GM12878 (cell line): Measurements from ENCODE around the gene TMBIM6. TPM values are rescaled to one million over a fixed set of nuclear protein-coding genes. Genes with fewer than 3 reads are reported as not detected.

Experiments used
- ATF2 ChIP-seq: IDR thresholded peaks from 2 replicates; pipeline ENCODE4 v1.6.1; 2012; ENCODE audit warnings: low read length, inconsistent platforms
- BCL11A ChIP-seq: IDR thresholded peaks from 2 replicates; pipeline ENCODE4 v1.6.1; 2011; ENCODE audit warnings: low read depth, low read length
- BMI1 ChIP-seq: fragments of 450-650 bp; IDR thresholded peaks from 2 replicates; pipeline ENCODE4 v1.6.1; 2016; ENCODE audit warnings: mild to moderate bottlenecking, moderate library complexity, borderline replicate concordance
- CHD1 ChIP-seq: IDR thresholded peaks from 2 replicates; pipeline ENCODE4 v1.6.1; 2012; ENCODE audit warnings: low read depth, low read length, improper control_type of control experiment
- CTCF ChIP-seq, 3 experiments: IDR thresholded peaks in 2 of 3; conservative IDR thresholded peaks in 1 of 3; 2 replicates each; pipeline ENCODE4 v1.5.1; 2011; ENCODE audit warnings: low read depth in 3 of 3, low read length in 3 of 3, mild to moderate bottlenecking in 3 of 3, control low read depth in 2 of 3, moderate library complexity in 2 of 3, inconsistent platforms in 1 of 3, mixed read lengths in 1 of 3; ENCODE audit not compliant: control insufficient read depth in 2 of 3, insufficient read depth in 1 of 3; ENCODE audit errors: extremely low read depth in 1 of 3
- HDAC2 ChIP-seq: fragments of 200-600 bp; sonication (generic); IDR thresholded peaks from 2 replicates; pipeline ENCODE4 v1.6.1; 2017
- HDGF ChIP-seq: fragments of 450-650 bp; IDR thresholded peaks from 2 replicates; pipeline ENCODE4 v1.6.1; 2016; ENCODE audit warnings: antibody characterized with exemption
- IRF5 ChIP-seq: fragments of 450-650 bp; IDR thresholded peaks from 2 replicates; pipeline ENCODE4 v1.6.1; 2017; ENCODE audit warnings: borderline replicate concordance
- JUNB ChIP-seq: IDR thresholded peaks from 2 replicates; pipeline ENCODE4 v1.6.1; 2016; ENCODE audit warnings: antibody characterized with exemption, mild to moderate bottlenecking
- JUND ChIP-seq: IDR thresholded peaks from 2 replicates; pipeline ENCODE4 v1.6.1; 2012; ENCODE audit warnings: low read depth, mild to moderate bottlenecking, low read length, improper control_type of control experiment, moderate library complexity
- MAX ChIP-seq: IDR thresholded peaks from 2 replicates; pipeline ENCODE4 v1.6.1; 2012; ENCODE audit warnings: low read depth, low read length, improper control_type of control experiment
- NRF1 ChIP-seq: conservative IDR thresholded peaks from 2 replicates; pipeline ENCODE4 v1.6.1; 2011; ENCODE audit warnings: mild to moderate bottlenecking, low read depth, low read length, improper control_type of control experiment
- PRDM15 ChIP-seq: fragments of 450-650 bp; formaldehyde crosslinking; IDR thresholded peaks from 2 replicates; pipeline ENCODE4 v1.4.0; 2020; ENCODE audit warnings: mild to moderate bottlenecking, moderate library complexity
- RFX5 ChIP-seq: IDR thresholded peaks from 2 replicates; pipeline ENCODE4 v1.6.1; 2011; ENCODE audit warnings: low read depth, low read length, improper control_type of control experiment
- SMARCA5 ChIP-seq: fragments of 450-650 bp; IDR thresholded peaks from 2 replicates; pipeline ENCODE4 v1.6.1; 2017; ENCODE audit warnings: mild to moderate bottlenecking
- TCF7 ChIP-seq: IDR thresholded peaks from 2 replicates; pipeline ENCODE4 v1.6.1; 2014; ENCODE audit warnings: antibody characterized with exemption, borderline replicate concordance
- ZBTB11 ChIP-seq: fragments of 450-650 bp; formaldehyde crosslinking; IDR thresholded peaks from 2 replicates; pipeline ENCODE4 v1.5.0; 2022; ENCODE audit warnings: mild to moderate bottlenecking, missing genetic modification characterization
- polyA plus RNA-seq, 11 experiments: library from polyadenylated mRNA; depleted of rRNA in 4 of 11; unstranded in 6 of 11; stranded (reverse) in 5 of 11; fragments of >200 nt; fragmentation: Nextera tagmentation in 4 of 11; fragmentation: Illumina TruSeq in 1 of 11; extraction: Ambion mirVana in 4 of 11; extraction: Trizol in 1 of 11; gene quantifications; 1 replicate in 1 of 11; 2 replicates in 10 of 11; pipeline versions ENCODE4 v1.2.1 to v1.2.3, GENCODE V29; 2011 to 2016; ENCODE audit warnings: inconsistent platforms in 2 of 11, missing spikeins in 2 of 11, low read depth in 1 of 11
- total RNA-seq, 4 experiments: library from RNA; depleted of rRNA in 3 of 4; stranded (reverse); fragments of >200 nt in 3 of 4; fragmentation: Illumina TruSeq in 1 of 4; extraction: Trizol in 1 of 4; gene quantifications; 2 replicates each; pipeline versions ENCODE4 v1.2.1 to v1.2.3, GENCODE V29; 2013 to 2021

TMBIM6 gene
- total and polyA plus RNA-seq, 10 of the 15 experiments (the other 5 are each of a cell fraction or from before 2014, with no cell fraction given) = 224 to 1,192 (median 379) TPM

- no peak; the same call in 1 of the 2 replicates for TF ChIP-seq SMARCA5
- no peak for TF ChIP-seq IRF5
- peak; percentile 91 for TF ChIP-seq BCL11A
- no peak for TF ChIP-seq CTCF (IDR thresholded peaks at IDR 0.05 in 2 of 3, conservative IDR thresholded peaks at IDR 0.05 in 1 of 3; ENCODE audit: control insufficient read depth in 2 of 3, extremely low read depth in 1 of 3, insufficient read depth in 1 of 3, low read depth in 3 of 3, low read length in 3 of 3)
- no peak for TF ChIP-seq ZBTB11 (CRISPR knock-in tag)
- no peak; the same call in 1 of the 2 replicates for TF ChIP-seq BMI1
- TF ChIP-seq MAX = no peak
- TF ChIP-seq TCF7 = no peak
- no peak for TF ChIP-seq NRF1
- TF ChIP-seq CHD1 = no peak
- no peak for TF ChIP-seq HDAC2
- no peak for TF ChIP-seq PRDM15 (CRISPR knock-in tag)
- TF ChIP-seq JUND = no peak
- TF ChIP-seq ATF2 = peak; percentile 95
- no peak for TF ChIP-seq RFX5
- TF ChIP-seq HDGF = 0 out of 2 replicates have a peak, but pooled peaks have one; percentile 65
- peak; percentile 45 for TF ChIP-seq JUNB
Measured at GRCh38 chr12:49698619-49699545, 42.5 kb upstream of the TMBIM6 start (continued).
